Bronchial epithelial cell (primary cell): ENCODE results near the gene GDF2. TPM values are rescaled to one million over a fixed set of nuclear protein-coding genes. Genes with fewer than 3 reads are reported as not detected.
A peak's percentile ranks its signal among the peaks of the same experiment; 100 is the strongest.

Experiments
- DNase-seq: peaks from one replicate; pipeline ENCODE4 v3.0.0-alpha.2; 2010; ENCODE audit warnings: low read depth
- FAIRE-seq: peaks from 2 replicates; lab custom pipeline; 2011; peaks lifted over from hg19 to GRCh38; lab: Jason Lieb, UNC
- H3K27me3 ChIP-seq: 2 replicates; pipeline ENCODE4 v1.5.1; 2011; ENCODE audit warnings: low read length; ENCODE audit not compliant: control insufficient read depth, insufficient read depth
- H3K36me3 ChIP-seq: 2 replicates; pipeline ENCODE4 v1.5.1; 2011; ENCODE audit warnings: low read length; ENCODE audit not compliant: control insufficient read depth, insufficient read depth
- H3K4me3 ChIP-seq: 2 replicates; pipeline ENCODE4 v1.5.1; 2011; ENCODE audit warnings: mild to moderate bottlenecking, low read depth, low read length, control low read depth
- CTCF ChIP-seq: IDR thresholded peaks from 2 replicates; pipeline ENCODE4 v1.5.1; 2011; ENCODE audit warnings: mild to moderate bottlenecking, moderate library complexity, low read length, control low read depth, inconsistent platforms; ENCODE audit not compliant: insufficient read depth, severe bottlenecking
- total RNA-seq: library from RNA; depleted of rRNA; stranded (reverse); fragments of >200 nt; gene quantifications from 2 replicates; pipeline ENCODE4 v1.2.1, GENCODE V29; 2014

The GDF2 gene
- total RNA-seq, result not detected in 2 replicates

GRCh38 chr10:47322300-47323061 is at the start of gene GDF2:
GDF2 (plus strand) TSS chr10:47322454; CDS start chr10:47322669, 215 bp downstream.
- Histone ChIP-seq H3K4me3 (no peak within 1 kb of the TSS), H3K36me3 (no peaks in the 10 kb centered on the region), H3K27me3 (peaks cover 3% of the 10 kb centered on the region)
- no peak for FAIRE-seq
- no peak for TF ChIP-seq CTCF
- no peak for DNase-seq

GRCh38 chr10:47276071-47276470 is 46.2 kb upstream of the GDF2 start:
- no peak for FAIRE-seq

GRCh38 chr10:47276576-47277351 is 45.5 kb upstream of the GDF2 start:
- Histone ChIP-seq H3K27me3 (no peaks in the 10 kb centered on the region), H3K4me3 (no peak overlapping the region), H3K36me3 (no peaks in the 10 kb centered on the region)
- TF ChIP-seq CTCF, result no peak
- DNase-seq (no peak), FAIRE-seq (no peak)

More at GRCh38 chr10:47276071-47276470, 46.2 kb upstream of the GDF2 start:
- no peak for DNase-seq
- no peak for TF ChIP-seq CTCF
- Histone ChIP-seq H3K4me3 (no peak overlapping the region), H3K36me3 (no peaks in the 10 kb centered on the region), H3K27me3 (no peaks in the 10 kb centered on the region)

GRCh38 chr10:47277352-47278151 is 44.7 kb upstream of the GDF2 start:
- peak; percentile 66 for DNase-seq
- FAIRE-seq, result no peak
- TF ChIP-seq CTCF, result no peak
- no peak overlapping the region for H3K4me3 ChIP-seq
- no peaks in the 10 kb centered on the region for H3K36me3 ChIP-seq
- no peaks in the 10 kb centered on the region for H3K27me3 ChIP-seq

GRCh38 chr10:47278152-47278473 is 44.1 kb upstream of the GDF2 start:
- no peak for TF ChIP-seq CTCF
- DNase-seq (no peak), FAIRE-seq (no peak)
- no peaks in the 10 kb centered on the region for H3K36me3 ChIP-seq
- no peak overlapping the region for H3K4me3 ChIP-seq
- no peaks in the 10 kb centered on the region for H3K27me3 ChIP-seq
